ENCODE data around the gene HBZ.
"Not testable (repeated sequence)": the region's sequence is repeated elsewhere in the genome, so short reads cannot be mapped to it uniquely, and the experiment has no call there.

Gene HBZ

DNA sequence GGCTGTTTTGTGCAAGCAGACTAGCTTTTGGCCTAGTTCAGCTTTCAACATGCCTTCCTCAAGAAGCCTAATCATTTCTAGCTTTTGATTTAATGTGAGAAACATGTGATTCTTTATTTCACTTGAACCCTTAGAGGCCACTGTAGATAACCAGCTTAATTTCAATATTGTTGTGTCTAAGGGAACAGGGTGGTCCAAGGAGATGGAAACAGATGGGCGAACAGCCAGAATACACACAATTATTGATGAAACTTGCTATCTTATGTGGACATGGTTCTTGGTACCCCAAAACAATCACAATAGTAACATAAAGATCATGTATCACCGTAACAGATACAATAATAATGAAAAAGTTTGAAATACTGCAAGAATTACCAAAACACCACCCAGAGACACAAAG, 18.7 kb upstream of the HBZ start:
- no peak for DNase-seq (ENCODE audit: low read depth in 3 of 3)

DNA sequence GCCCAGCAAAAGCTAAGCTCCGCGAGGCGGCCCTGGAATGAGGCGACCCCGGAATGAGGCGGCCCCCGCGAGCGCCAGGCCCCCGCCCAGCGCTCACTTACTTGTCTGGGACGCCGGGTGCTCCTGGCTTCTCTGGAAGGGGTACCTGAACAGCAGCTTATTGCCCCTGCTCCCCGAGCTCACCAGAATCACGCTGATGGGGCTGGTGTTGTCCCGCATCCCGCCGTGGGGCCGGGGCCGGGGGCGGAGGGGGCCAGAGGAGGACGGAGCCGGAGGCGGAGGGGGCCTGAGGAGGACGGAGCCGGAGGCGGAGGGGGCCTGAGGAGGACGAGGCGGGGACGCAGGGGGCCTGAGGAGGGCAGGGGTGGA, 14.4 kb upstream of the HBZ start:
- peak; percentile 1 to 24 (median 17) for DNase-seq (ENCODE audit: low read depth in 3 of 3)

DNA sequence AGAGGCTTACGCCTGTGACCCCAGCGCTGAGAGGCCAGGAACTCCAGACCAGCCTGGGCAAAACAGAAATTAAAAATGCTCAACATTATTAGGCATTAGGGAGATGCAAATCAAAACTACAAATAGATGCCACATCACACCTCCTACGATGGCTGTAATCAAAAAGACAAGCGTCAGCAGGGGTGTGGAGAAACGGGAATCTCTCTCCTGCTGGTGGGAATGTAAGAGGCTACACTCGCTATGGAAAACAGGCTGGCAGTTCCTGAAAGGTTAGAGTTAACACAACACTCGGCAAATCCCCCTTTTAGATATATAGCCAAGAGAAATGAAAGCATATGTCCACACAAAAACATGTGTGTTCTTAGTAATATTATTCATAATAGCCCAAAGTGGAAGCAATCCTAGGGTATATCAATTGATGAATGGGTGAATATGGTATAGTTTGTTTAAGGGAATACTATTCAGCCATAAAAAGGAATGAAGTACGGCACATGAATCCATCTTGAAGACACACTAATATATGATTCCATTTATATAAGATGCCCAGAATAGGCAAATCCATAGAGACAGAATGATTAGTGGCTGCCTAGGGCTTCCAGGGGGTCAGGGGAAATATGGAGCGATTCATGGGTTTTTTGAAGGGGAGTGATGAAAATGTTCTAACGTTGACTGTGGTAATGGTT, 12.1 kb upstream of the HBZ start:
- no peak for DNase-seq (ENCODE audit: low read depth in 3 of 3)

DNA sequence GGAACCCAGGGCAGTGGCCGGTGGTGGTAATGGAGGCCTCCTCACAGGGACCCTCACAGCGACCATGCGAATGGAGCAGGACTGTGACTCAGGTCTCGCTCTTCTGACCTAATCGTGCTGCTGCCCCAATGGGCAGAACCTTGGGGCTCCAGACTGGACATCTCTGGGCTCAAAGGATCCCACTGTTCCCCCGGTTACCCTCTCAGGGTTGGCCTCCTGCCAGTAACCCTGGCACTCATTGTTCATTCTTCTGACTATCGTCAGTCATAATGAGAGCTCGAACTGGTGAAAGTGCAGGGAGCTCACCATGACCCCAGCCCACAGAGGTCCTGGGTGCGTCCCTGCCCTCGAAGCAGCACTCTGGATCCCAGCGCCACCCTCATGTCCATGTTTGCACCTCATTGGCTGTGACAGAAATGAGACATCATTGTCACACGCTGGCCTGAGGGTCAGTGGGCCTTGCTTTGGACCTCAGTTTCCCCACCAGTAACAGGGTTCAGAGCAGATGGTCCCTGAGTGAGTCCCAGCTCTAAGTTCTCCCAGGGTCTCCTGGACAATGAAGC, 10.0 kb upstream of the HBZ start:
- no peak for DNase-seq (ENCODE audit: low read depth in 3 of 3)

DNA sequence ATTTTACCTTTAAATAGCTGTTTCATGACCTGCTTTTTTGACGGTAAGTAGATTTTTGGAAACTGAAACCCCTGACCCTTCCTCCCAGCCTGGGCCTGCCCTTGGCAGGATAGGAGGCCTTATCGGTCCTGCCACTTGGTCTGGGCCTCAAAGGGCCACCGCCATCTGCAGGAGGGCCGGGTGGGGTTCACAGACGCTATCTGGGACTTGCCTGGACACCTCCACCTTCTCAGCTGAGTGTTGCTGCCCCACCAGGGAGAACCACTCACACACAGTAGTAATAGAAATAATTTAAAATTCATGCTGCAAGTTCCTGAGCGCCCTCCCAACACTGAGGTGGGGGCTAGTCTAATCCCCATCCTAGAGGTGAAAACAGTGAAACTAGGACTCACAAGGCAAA, 9.4 kb upstream of the HBZ start:
- no peak for DNase-seq (ENCODE audit: low read depth in 3 of 3)

DNA sequence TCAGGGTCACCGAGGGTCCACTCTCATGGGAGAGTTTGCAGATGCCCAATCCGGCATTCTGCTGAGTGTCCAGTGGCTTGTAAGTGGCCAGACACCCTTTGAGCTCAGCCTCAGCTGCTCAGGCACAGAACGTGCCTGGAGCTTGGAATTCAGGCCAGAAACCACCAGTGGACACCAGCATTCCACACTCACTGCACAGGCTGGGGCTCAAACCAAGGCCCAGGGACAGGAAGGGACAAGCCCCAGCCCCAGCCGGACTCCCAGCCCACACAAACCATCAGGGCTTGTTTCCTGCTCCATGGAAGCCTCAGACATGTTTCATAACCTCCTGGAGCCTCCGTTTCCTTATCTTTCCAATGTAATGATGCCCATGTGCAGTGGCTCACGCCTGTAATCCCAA, 9.0 kb upstream of the HBZ start:
- no peak for DNase-seq (ENCODE audit: low read depth in 3 of 3)

DNA sequence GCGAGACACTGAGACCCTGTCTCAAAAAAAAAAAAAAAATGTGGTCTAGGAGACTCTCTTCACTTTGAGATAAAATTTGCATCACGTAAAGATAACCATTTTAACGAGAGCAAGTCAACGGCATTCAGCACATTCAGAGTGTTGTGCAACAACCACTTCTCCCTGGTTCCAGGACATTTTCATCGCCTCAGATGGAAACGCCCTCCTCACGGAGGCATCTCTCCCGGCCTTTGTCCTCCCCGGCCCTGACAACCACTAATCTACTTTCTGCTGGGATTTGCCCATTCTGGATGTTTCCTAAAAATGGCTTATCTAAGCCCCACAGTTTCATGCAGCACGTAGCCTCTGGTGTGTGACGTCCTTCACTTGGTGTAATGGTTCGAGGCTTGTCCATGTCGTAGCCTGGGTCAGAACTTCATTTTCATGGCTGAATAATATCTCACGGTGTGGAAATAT, 7.6 kb upstream of the HBZ start:
- no peak for DNase-seq (ENCODE audit: low read depth in 3 of 3)

DNA sequence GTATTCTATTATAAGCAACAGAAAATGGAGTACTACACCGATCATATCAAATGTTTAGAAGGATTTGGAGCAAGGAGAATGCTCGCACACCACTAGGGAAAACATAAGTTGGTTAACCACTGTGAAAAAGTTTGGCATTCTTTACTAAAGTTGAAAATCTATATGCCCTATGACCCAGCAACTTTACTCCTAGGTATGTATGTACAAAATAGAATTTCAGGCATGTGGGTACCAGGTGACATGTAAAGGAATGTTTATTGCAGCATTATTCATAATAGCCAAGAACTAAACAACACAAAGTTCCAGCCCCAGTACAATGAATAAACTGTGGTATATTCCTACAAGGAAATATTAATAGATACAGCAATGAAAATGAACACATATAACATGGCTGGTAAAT, 5.8 kb upstream of the HBZ start:
- no peak for DNase-seq (ENCODE audit: low read depth in 3 of 3)

DNA sequence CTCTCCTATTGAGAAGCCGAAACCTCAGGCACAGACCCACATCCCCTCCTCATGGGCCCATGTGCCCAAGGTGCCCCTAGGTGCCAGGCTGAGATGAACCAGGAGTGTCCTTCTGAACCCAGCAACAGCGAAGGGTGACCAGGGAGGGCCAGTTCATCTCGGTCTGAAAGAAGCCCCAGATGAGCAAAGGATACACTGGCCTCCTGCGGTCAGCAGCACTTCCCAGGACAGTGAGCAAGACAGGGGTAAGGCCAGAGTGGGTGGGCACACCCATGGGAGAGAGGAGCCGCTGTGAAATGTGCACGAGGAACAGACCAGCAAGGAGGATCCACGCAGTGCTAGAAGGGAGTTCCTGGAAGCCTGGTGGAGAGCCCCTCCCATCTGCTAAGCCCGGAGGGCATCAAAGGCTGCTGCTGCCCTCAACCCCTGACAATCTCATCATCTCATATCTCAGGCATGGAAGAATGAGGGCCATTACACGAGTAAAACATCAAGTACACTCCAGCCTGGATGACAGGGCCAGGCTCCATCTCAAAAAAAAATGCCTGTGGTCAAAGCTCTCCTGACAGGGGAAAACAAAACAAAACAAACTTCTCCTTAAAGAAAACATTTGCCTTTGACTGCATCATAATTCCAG, 3.3 kb upstream of the HBZ start:
- DNase-seq (ENCODE audit: low read depth in 3 of 3) = no peak

DNA sequence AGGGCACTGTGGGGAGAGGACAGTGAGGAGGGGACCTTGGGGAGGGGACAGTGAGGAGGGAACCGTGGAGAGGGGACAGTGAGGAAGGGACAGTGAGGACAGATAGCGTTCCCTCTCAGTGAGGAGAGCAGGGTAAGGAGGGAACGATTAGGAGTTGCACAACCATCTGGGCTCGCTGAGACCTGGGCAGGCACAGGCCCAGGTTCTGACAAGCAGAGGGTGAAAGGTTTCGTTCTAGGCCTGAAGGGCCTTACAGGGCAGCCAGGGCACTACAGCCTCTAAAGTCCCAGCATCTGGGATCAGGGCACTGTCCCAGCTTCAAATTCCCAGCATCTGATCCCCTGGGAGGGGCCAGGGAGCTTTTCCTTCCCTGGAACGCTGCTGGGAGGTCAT, 681 bp downstream of the HBZ start:
- DNase-seq (ENCODE audit: low read depth in 3 of 3) = not testable (repeated sequence)

DNA sequence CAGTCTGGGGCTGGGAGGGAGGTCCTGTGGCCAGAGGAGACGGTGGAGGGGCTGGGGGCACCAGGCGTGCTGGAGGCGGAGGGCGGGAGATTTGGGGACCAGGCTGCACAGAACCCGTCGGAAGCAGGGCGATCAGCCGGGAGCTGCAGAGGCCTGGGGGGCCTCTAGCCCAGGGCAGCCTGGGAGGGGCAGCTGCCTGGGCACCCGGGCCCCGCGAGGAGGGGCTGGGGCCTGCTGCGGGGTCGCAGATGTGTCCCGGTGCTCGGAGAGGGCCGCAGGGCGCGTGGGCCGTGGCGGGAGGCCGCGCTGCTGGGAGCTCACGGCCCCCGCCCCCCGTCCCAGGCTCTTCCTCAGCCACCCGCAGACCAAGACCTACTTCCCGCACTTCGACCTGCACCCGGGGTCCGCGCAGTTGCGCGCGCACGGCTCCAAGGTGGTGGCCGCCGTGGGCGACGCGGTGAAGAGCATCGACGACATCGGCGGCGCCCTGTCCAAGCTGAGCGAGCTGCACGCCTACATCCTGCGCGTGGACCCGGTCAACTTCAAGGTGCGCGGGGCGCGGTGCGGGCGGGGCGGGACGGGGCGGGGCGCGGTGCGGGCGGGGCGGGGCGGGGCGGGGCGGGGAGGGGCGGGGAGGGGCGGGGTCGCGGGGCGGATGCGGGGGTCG, 1.2 kb downstream of the HBZ start:
- not testable (repeated sequence) for DNase-seq (ENCODE audit: low read depth in 3 of 3)

DNA sequence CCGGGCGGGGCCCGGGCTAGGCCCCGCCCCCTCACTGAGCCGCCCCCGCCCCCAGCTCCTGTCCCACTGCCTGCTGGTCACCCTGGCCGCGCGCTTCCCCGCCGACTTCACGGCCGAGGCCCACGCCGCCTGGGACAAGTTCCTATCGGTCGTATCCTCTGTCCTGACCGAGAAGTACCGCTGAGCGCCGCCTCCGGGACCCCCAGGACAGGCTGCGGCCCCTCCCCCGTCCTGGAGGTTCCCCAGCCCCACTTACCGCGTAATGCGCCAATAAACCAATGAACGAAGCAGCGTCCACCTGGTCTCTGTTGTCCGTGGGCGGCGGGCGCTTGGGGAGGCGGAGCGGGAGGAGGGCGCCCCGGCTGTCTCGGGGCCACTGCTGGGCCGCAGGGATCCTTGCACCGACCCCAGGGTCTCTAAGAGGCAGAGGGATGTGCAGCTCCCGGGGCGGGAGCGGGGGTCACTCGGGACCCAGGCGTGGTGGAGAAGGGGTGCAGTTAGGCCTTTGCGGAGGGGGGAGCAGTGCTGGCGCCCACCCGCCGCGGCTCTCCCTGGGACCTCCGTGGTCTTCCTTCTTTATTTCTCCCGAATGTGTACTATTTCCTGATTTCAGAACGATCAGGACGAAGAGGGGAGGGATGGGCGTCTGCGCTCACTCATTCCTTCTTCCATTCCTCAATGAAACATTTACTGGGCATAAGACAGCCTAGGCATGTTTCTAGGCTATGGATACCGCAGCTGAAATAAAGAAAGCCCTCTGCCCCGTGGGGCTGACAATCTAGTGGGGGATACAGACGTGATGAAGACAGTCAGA, 2.0 kb downstream of the HBZ start:
- DNase-seq (ENCODE audit: low read depth in 3 of 3) = no peak

DNA sequence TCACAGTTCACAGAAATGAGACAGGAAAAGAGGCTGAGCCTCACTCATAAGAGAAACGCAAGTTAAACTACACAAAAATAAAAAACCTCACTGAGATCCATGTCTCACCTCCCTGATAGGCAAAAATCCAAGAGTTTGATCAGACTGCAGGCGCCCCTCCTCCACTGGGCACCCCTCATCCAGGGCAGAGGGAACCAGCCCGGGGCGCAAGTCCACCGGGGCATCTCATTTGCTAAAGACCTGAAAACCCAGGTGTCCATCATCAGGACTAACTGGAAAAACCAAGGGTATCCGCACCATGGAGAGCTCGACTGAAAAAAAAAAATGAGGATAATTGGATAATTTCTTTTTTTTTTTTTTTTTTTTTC, 2.6 kb downstream of the HBZ start:
- DNase-seq (ENCODE audit: low read depth in 3 of 3) = no peak

DNA sequence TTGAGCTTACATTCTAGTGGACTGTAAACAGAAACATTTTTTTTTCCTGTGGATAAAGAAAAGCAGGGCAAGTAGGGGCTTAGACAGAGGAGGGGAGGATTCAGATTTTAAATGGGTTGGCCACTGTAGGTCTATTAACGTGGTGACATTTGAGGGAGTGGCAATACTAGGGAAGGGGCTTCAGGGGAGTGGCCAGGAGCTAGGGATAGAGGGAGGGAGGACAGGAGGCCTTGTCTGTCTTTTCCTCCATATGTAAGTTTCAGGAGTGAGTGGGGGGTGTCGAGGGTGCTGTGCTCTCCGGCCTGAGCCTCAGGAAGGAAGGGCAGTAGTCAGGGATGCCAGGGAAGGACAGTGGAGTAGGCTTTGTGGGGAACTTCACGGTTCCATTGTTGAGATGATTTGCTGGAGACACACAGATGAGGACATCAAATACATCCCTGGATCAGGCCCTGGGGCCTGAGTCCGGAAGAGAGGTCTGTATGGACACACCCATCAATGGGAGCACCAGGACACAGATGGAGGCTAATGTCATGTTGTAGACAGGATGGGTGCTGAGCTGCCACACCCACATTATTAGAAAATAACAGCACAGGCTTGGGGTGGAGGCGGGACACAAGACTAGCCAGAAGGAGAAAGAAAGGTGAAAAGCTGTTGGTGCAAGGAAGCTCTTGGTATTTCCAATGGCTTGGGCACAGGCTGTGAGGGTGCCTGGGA, 6.8 kb downstream of the HBZ start:
- DNase-seq (ENCODE audit: low read depth in 3 of 3) = no peak

DNA sequence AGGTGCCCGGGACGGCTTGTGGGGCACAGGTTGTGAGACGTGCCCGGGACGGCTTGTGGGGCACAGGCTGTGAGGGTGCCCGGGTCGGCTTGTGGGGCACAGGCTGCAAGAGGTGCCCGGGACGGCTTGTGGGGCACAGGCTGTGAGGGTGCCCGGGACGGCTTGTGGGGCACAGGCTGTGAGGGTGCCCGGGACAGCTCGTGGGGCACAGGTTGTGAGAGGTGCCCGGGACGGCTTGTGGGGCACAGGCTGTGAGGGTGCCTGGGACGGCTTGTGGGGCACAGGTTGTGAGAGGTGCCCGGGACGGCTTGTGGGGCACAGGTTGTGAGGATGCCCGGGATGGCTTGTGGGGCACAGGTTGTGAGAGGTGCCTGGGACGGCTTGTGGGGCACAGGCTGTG, 7.8 kb downstream of the HBZ start:
- DNase-seq (ENCODE audit: low read depth in 3 of 3) = not testable (repeated sequence)

DNA sequence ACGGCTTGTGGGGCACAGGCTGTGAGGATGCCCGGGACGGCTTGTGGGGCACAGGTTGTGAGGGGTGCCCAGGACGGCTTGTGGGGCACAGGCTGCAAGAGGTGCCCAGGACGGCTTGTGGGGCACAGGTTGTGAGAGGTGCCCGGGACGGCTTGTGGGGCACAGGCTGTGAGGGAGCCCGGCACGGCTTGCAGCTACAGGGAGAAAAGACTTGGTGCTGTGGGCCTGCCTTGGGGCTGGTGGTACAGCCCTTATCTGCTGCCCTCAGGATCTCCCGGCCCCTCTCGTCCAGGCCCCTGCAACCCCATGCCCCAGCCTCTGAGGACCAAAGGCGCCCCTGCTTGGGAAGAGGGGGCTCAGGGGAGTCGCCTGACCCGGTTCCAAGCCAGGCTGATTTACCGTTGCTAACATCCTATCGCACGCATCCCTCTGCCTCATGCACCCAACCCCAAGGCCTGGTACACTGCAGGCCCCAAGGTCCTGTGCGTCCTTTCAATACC, 8.3 kb downstream of the HBZ start:
- no peak for DNase-seq (ENCODE audit: low read depth in 3 of 3)

DNA sequence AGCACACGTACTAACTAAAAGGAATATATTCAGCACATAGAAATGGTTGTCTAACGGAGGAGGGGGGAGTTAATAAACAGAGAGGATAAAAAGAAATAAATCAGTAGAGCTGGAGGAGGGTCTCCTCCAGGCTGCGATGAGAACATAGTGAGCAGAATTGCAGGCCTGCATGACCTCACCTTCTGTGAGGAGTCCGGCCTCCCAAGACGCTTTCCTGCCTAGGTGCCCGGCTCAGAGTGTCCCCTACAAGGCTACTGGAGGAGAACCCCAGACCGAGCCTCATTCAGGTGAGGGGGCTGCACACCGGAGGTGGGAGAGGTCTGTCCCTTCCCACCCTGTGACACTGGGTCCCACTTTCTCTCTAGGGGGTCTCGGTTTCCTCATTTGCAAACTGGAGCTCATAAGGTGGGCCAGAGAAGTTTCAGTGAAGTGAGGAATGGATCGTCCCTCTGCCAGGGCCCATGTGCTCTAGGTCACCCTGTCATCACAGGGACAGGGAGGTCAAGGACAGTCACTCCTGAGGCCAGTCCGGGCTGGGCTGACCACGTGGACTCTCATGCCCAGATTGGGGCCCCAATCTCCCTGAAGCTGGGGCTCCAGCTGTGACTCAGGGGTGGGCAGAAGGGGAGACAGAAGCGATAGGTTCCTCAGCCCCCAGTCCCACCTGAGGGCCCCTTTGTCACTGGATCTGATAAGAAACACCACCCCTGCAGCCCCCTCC, 10.0 kb downstream of the HBZ start:
- no peak for DNase-seq (ENCODE audit: low read depth in 3 of 3)

DNA sequence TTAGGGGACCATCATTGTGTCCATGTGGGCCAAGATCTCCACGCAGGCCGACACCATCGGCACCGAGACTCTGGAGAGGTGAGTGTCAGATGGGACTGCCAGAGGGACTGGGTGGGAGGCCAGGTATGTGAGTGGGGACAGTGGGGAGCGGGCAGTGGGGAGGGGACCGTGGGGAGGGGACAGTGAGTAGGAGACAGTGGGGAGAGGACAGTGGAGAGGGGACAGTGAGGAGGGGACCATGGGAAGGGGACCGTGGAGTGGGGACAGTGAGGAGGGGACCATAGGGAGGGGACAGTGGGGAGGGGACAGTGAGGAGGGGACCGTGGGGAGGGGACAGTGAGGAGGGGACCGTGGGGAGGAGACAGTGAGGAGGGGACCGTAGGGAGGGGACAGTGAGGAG, 10.7 kb downstream of the HBZ start:
- DNase-seq (ENCODE audit: low read depth in 3 of 3) = not testable (repeated sequence)

DNA sequence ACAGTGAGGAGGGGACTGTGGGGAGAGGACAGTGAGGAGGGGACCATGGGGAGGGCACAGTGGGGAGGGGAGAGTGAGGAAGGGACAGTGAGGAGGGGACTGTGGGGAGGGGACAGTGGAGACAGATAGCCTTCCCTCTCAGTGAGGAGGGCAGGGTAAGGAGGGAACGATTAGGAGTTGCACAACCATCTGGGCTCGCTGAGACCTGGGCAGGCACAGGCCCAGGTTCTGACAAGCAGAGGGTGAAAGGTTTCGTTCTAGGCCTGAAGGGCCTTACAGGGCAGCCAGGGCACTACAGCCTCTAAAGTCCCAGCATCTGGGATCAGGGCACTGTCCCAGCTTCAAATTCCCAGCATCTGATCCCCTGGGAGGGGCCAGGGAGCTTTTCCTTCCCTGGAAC, 11.3 kb downstream of the HBZ start:
- not testable (repeated sequence) for DNase-seq (ENCODE audit: low read depth in 3 of 3)

DNA sequence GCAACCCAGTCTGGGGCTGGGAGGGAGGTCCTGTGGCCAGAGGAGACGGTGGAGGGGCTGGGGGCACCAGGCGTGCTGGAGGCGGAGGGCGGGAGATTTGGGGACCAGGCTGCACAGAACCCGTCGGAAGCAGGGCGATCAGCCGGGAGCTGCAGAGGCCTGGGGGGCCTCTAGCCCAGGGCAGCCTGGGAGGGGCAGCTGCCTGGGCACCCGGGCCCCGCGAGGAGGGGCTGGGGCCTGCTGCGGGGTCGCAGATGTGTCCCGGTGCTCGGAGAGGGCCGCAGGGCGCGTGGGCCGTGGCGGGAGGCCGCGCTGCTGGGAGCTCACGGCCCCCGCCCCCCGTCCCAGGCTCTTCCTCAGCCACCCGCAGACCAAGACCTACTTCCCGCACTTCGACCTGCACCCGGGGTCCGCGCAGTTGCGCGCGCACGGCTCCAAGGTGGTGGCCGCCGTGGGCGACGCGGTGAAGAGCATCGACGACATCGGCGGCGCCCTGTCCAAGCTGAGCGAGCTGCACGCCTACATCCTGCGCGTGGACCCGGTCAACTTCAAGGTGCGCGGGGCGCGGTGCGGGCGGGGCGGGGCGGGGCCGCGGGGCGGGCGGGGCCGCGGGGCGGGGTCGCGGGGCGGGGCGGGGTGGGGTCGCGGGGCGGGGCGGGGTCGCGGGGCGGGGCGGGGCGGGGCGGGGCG, 11.8 kb downstream of the HBZ start:
- not testable (repeated sequence) for DNase-seq (ENCODE audit: low read depth in 3 of 3)
